Coronary artery (tissue), 2 donors: ENCODE data around the gene SYNJ2.

Experiments
- DNase-seq: peaks from one replicate; pipeline ENCODE4 v3.0.0-alpha.2; 2017; ENCODE audit warnings: low spot score
- H3K27ac ChIP-seq, 2 donors: fragments of 200-600 bp; sonication (generic); one replicate each; pipeline ENCODE4 v1.5.1; 2016 to 2019
- H3K4me3 ChIP-seq: fragments of 200-600 bp; sonication (generic); 2 replicates; pipeline ENCODE4 v1.5.1; 2016; ENCODE audit warnings: mild to moderate bottlenecking, moderate library complexity
- TF ChIP-seq, protein P1 (sequence below): fragments of 200-600 bp; sonication (generic); IDR thresholded peaks from one replicate; pipeline ENCODE4 v1.5.1; 2019; ENCODE audit warnings: antibody characterized with exemption

The SYNJ2 gene

DNA sequence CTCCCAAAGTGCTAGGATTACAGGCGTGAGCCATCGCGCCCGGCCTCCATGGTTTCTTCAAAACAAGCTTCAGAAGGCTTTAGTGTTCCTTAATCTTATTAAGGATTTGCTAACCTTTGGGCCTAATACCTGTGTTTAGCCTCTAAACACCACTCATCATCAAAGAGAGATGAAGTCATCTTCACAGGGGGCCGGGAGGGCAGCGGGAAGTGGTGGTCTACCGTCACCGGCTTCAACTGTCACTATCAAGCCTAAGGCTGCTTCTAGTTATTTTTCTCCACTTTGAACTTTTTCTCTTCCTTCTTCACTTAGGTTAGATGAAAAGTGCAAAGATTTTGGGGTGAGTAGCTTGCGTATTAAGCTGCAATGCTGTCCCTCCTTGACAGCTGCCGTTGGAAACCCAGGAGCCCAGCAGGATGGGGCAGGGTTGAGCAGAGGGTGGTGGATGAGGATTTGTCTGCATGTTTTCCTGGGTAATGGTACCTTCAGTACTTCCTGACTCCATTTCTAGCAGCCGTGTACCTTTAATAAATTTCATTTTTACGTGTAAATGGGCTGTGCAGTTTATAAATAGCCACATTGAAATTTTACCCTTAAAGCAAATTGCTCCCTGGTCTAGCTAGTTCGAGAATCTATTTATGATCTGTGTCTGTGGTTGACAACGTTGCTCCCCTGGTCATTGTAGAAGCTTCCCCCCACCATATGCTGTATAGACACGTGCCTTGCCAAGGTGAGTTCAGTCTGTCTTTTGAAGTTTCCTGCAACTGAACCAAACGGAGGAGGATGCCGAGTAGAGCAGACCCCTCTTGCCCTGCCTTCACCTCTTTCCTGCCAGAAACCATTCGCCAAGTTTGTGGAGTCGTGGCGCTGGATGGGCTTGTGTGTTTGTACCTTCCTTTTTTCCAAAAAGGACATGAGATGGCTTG is 64.8 kb downstream of the SYNJ2 start:
- TF ChIP-seq, protein P1, sequence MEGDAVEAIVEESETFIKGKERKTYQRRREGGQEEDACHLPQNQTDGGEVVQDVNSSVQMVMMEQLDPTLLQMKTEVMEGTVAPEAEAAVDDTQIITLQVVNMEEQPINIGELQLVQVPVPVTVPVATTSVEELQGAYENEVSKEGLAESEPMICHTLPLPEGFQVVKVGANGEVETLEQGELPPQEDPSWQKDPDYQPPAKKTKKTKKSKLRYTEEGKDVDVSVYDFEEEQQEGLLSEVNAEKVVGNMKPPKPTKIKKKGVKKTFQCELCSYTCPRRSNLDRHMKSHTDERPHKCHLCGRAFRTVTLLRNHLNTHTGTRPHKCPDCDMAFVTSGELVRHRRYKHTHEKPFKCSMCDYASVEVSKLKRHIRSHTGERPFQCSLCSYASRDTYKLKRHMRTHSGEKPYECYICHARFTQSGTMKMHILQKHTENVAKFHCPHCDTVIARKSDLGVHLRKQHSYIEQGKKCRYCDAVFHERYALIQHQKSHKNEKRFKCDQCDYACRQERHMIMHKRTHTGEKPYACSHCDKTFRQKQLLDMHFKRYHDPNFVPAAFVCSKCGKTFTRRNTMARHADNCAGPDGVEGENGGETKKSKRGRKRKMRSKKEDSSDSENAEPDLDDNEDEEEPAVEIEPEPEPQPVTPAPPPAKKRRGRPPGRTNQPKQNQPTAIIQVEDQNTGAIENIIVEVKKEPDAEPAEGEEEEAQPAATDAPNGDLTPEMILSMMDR = no peak
- no peak overlapping the region for H3K4me3 ChIP-seq
- H3K27ac ChIP-seq = peak overlapping the region; percentile 2 to 99
- DNase-seq = no peak

DNA sequence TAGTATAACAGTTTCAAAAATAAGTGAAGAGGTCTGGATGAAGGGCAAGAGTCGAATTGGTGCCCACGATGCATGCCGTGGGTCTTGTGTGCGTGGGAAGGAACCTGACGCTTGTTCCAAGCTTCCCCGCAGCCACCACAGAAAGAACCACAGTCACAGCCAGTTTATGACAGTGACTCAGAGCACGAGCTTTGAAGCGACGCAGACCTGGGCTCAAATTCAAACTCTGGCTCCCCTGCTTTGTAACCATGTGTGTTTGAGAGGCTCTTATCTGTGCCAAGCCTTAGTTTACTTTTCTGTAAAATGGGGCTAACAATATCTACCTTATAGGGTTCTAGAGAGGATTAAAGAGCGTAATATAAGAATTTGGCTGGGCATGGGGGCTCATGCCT is 65.5 kb downstream of the SYNJ2 start:
- TF ChIP-seq, protein P1 = no peak
- DNase-seq = peak; percentile 72
- Histone ChIP-seq H3K4me3 (no peak overlapping the region), H3K27ac (no peak overlapping the region)

DNA sequence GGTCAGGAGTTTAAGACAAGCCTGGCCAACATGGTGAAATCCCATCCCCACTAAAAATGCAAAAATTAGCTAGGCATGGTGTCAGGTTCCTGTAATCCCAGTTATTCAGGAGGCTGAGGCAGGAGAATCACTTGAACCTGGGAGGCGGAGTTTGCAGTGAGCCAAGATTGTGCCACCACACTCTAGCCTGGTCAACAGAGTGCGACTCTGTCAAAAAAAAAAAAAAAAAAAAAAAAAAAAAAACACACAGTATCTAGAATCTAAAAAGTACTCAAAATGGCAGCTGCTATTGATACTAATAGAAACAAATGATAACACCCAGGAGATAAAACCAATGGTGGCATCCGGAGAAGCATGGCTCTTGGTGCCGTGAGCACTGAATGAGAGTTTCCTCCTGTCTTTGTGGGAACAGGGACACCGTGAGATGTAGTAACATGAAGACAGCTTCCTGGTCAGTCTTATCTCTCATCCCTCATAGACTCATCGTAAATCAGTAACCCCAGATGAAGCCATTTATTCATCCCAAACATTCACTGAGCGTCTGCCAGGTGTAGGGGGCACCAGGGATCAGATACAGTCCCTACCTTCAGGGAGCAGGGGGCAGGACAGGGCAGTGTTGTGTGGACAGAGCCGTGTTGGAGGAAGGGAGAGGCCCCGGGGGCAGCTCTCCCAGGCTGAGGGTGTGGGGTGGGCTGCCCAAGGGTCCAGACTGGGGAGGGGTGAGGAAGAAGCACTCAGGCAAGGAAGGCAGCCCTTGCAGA is 66.1 kb downstream of the SYNJ2 start:
- Histone ChIP-seq H3K4me3 (no peak overlapping the region), H3K27ac (no peak overlapping the region)
- TF ChIP-seq, protein P1 = no peak
- DNase-seq = no peak

DNA sequence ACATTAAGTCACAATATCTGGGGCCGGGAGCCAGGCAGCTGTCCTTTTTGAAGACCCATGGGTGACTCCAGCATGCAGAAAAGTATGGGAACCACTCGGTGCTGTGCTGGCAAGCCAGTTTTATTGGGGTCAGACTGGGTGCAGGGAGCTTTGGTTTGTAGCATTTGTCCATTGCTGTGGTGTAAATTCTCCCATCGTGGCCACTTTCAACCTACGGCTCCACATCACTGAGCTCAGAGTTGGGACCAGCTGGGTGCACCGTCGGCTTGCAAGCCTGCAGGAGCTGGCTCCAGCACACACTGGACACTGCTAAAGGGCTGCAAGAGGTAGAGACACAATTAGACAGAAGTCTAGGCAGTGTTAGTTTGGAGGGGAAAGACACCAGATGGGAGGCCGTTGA is 66.9 kb downstream of the SYNJ2 start:
- TF ChIP-seq, protein P1 = no peak
- H3K27ac ChIP-seq = no peak overlapping the region
- no peak for DNase-seq
- H3K4me3 ChIP-seq = no peak overlapping the region

DNA sequence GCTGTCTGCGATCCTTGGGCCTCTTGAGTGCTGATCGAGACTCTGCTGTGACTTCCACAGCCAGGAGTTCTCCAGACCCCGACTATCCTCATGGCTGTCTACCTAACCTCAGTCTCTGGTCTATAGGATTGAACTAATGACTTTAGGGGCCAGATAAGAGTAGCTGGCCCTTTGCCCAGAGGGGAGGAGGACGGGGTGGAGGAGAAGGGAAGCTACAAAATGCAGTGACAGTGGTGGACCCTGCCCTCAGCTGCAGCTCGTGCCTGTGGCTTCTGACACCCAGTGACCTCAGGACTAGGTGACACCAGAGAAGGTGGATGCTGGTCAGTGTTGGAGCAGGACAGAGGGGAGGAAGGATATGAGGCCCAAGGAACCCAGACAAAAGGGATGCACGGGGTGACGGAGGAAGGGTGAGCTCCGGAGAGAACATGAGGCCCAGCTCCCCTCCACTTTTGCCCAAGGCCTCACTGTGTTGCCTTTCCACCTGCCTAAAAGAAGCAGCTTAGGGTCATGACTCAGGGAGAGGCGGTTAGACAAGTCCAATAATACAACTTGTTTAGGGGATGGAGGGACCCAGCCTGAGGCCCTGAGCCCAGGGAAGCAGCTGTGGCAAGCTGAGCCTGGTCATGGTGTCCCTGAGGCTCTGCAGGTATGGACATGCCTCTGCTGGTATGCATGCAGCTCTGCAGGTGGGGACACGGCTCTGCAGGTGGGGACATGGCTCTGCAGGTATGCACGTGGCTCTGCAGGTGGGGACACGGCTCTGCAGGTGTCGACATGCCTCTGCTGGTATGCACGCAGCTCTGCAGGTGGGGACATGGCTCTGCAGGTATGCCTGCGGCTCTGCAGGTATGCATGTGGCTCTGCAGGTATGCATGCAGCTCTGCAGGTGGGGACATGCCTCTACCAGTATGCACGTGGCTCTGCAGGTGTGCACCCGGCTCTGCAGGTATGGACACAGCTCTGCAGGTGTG is 67.7 kb downstream of the SYNJ2 start:
- H3K4me3 ChIP-seq = no peak overlapping the region
- DNase-seq = no peak
- TF ChIP-seq, protein P1 = no peak
- no peak overlapping the region for H3K27ac ChIP-seq

DNA sequence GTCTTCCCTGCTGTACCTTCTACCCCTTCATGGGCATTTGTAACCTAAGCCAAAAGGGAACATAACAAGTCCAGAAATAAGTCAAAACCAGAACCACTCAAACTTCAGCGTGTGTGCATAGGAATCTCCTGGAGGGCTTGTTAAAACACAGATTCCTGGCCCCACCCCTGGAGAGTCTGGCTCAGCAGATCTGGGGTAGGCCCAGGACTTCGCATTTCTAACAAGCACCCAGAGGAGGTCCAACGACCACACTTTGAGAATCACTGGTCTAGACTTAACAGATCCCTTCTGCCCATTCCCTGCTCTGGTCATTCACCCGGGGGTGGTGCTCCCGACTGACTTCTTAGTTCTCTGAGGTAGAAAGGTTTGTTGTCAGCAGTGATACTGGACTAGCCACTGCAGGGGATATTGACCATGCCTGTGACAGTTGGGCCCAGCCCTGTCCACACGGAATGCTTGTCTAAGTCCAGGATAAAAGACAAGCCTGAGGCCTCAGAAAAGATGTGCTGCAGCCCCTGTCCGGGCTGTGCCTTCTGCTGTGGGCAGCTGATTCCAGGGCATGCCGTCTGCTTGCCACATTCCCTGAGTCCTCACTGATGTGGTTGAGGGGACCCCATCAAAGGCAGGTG is 68.6 kb downstream of the SYNJ2 start:
- TF ChIP-seq, protein P1 = no peak
- DNase-seq = no peak
- no peak overlapping the region for H3K4me3 ChIP-seq
- no peak overlapping the region for H3K27ac ChIP-seq
